Stimulated activated CD4-positive, alpha-beta T cell treated with anti-CD3 and anti-CD28 coated beads, Interleukin-1b, Interleukin-23, amount 100 ng/mL, for 24 hours (primary cell): ENCODE data around the gene OR5B21.

Experiments
- DNase-seq, 4 experiments: peaks; one replicate each; pipeline ENCODE4 v3.0.0-alpha.2; 2020; ENCODE audit warnings: low read depth in 4 of 4, low spot score in 1 of 4

The OR5B21 gene

DNA sequence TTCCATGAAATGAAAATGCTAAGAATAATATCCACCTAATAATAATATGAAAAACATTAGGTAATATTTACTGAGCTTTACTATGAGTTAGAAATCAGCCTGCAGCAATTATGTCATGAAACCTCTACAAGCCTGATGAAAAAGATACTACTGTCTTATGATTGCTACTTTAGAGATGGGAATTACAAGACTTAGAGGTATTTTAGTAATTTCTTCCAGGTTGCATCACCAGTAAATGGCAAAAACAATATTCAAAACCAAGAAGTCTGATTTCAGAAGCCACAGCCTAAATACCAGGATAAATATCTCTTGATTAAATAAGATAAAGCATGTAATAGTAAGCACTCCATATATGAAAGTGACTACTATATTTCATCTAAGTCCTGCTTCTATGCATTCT is 13.8 kb downstream of the OR5B21 start:
- no peak for DNase-seq

DNA sequence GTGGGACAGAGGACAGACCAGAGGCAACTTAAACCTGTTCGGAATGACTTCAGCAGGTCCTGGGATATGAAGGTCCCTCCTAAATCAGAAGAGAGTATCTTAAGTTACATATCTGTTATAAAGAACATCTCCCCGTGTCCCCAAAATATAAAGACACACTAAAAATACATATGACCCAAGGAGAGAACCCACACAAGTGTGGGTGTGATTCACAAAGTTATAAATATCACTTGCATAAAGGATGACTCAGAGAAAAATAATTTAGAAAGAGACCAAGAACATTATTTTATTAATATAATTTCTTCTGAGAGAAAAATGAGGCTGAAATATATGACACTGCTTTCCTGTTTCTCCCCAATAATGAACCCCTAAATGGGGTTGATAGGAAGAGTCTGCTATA is 14.2 kb downstream of the OR5B21 start:
- DNase-seq, result no peak

GRCh38 chr11:58490827-58491226 is 17.1 kb downstream of the OR5B21 start:
- no peak for DNase-seq

DNA sequence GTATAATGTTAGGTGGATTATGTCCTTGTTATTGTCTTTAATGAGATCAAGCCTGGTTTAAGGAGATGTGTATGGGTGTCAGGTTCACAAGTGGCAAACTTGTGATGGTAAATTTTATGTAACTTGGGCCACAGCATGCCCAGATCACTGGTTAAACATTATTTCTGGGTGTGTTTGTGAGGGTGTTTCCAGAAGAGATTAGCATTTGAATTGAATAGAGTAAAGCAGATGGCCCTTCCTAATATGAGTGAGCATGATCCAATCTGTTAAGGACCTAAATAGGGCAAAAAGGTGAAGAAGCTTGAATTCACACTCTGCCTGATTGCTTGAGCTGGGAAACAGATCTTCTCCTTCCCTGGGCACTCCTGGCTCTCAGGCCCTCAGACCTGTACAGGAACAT is 20.7 kb downstream of the OR5B21 start:
- no peak for DNase-seq

DNA sequence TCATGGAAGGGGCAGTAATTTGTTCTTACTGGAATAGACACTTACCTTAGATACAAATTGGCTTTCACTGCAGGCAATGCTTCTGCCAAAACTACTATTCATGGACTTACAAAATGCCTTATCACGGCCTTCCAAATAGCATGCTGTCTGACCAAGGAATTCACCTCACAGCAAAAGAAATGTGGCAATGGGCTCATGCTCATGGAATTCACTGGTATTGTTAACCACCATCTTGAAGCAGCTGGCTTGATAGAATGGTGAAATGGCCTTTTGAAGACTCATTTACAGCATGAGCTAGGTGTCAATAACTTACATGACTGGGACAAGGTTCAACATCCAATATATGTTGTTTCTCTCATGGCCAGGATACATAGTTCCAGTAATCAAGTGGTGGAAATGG is 21.9 kb downstream of the OR5B21 start:
- DNase-seq, result no peak

DNA sequence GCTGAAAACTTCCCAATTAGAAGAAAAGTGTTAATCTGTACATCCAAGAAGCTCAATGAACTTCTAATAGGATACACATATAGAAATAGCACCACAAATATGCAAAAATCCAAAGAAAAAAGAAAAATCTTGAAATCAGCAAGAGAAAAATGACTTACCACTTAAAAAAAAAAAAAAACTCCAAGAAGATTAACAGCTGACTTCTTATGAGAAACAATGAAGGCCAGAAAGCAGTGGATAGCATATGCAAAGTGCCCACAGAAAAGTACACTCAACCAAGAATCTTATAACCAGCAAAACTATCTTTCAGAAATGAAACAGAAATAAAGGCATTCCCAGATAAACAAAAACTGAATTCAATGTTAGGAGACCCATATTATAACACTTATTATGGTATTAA is 36.0 kb downstream of the OR5B21 start:
- DNase-seq, result no peak

DNA sequence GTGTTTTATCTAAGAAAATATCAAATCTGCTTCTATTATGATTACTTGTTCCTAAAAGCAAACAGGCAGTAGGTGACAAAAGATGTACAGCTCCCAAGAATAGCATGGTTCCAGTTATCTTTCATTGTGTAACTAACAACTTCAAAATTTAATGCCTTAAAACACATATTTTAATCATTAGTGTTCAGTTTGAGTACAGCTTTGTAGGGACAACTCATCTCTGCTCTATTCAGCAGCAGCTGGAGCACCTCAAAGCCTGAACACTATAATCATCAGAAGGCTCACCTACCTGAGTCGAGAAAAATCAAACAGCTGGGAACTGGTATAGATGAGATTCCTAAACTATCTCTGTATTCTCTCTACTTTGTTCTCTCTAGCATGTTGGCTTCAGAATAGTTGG is 41.6 kb downstream of the OR5B21 start:
- no peak for DNase-seq

DNA sequence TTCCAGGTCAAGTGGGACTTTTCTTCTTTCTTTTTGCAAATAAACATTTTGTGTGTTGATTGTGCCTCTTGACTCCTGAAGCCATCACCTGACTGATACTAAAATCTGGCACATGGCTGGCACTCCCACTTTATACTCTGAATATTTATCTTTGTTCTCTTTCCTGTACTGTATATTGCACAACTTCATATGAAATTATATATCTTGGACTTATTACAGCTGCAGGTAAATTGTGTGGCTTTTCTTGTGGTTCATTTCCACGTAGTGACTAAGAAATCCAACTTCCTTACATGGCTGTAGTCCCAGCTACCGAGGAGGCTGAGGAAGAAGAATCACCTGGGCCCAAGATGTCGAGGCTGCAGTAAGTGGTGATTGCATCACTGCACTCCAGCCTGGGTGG is 42.2 kb downstream of the OR5B21 start:
- DNase-seq, result no peak
